GM18873 (cell line): Measurements from ENCODE around the gene MAST2.
"Not testable (repeated sequence)": the region's sequence is repeated elsewhere in the genome, so short reads cannot be mapped to it uniquely, and the experiment has no call there.

ENCODE experiments used
- ATAC-seq: cut with Tn5 transposase; IDR thresholded peaks from one replicate; pipeline ENCODE4 v1.9.1; 2021; ENCODE audit warnings: mild to moderate bottlenecking, moderate library complexity, moderate number of reproducible peaks; ENCODE audit not compliant: unreplicated experiment, low FRiP score

Gene MAST2

DNA sequence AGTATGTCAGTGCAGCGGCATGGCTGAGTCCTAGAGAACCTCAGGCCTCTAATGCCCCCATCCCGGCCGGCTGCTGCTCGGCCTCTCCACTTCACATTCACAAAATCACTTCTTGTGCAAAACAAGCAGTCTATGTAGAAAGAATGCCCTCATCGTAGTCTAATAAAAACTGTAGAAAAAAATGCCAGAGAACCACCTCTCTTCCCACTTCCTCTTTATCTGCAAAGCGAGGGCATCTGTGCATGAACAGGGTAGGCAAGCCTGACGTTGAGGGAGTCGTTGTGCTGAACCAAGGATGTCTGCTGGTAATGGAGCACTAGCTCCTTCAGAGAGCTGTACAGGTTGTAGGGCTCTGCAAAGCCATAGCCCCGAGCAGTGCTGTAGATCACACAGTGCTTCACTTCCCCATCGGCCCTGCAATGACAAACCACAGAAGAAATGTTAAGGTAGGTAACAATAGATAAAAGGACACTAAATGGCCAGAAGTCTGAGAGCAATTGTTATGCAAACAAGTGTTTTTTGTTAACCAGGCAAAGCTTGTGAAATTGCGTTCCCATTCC lies 240.1 kb downstream of the MAST2 start:
- ATAC-seq, result peak; percentile 65

DNA sequence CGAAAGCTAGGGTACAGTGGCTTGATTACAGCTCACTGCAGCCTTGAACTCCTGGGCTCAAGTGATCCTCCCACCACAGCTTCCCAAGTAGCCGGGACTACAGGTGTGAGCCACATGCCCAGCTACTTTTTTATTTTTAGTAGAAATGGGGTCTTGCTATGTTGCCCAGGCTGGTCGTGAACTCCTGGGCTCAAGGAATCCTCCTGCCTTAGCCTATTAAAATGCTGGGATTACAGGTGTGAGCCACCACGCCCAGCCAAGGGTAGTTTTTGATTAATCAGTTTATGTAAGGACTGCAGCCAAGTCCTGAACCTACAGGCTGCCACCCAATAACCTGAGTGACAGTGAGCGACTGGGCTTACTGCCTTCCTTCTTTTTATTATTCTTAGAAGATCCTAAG lies 240.7 kb downstream of the MAST2 start:
- no peak for ATAC-seq

DNA sequence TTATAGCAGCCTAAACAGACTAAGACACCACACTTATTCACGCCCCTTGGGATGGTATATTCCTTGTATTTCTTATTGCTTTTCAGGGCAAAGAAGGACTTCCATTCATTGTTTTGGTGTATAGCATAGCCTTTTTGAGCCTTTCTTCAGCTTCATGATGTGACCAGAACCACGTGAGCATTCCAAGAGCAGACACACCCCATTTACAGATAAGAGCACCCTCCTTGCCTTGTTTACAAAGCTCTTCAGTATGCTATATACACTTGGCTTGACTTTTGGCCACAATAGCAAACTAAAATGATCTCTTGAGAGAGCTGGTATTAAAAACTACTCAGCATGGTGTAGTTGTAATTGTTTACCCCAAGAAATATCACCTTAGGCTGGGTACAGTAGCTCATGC lies 250.3 kb downstream of the MAST2 start:
- ATAC-seq, result no peak

DNA sequence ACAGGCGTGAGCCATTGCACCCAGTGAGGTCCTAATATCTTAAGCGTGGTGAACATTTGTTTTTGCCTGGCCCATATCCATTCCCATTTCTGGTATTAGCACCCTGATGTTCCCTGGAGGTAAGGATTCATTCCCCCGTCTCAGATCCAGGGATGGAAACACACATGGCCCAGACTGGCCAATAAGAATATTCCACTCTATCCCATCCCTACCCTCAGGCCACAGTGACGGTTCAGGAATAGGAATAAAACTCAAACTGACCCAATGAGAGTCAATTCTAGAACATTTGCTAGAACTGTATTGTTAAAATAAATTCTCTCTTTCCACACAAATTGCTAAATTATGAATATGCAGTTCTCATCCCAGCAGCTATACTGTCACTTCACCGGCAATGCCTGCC lies 252.9 kb downstream of the MAST2 start:
- ATAC-seq, result no peak

DNA sequence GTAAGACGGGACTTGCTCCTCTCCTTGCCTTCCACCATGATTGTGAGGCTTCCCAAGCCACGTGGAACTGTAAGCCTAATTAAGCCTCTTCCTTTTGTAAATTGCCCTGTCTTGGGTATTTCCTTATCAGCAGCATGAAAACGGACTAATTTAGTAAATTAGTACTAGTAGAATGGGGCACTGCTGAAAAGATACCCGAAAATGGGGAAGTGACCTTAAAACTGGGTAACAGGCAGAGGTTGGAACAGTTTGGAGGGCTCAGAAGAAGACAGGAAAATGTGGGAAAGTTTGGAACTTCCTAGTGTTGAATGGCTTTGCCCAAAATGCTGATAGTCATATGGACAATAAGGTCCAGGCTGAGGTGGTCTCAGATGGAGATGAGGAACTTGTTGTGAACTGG lies 253.8 kb downstream of the MAST2 start:
- ATAC-seq, result not testable (repeated sequence)

GRCh38 chr1:46057781-46058180 lies 254.4 kb downstream of the MAST2 start:
- ATAC-seq, result no peak

- ATAC-seq, result no peak
Measured at GRCh38 chr1:46058936-46059335, 255.5 kb downstream of the MAST2 start.

DNA sequence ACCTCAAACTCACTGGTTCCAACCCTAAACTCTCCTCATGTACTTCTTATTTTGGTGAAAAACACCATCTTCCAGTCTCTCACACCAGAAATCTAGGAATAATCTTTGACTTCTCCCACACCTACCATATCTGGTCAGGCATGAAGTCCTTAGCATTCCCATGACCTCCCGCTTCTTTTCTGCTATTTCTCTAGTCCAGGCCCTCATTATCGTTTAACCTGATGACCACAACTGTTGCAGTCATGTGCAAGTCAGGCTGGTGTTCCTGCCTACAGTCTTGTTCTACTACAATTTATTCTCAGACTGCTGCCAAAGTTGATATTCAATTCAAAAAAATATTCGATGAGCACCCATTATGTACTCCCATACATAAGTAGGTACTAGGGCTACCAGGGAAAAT lies 257.7 kb downstream of the MAST2 start:
- ATAC-seq, result no peak

GRCh38 chr1:46062651-46063319 lies 259.4 kb downstream of the MAST2 start:
- ATAC-seq, result peak; percentile 41

GRCh38 chr1:46064708-46065107 lies 261.3 kb downstream of the MAST2 start:
- ATAC-seq, result no peak

DNA sequence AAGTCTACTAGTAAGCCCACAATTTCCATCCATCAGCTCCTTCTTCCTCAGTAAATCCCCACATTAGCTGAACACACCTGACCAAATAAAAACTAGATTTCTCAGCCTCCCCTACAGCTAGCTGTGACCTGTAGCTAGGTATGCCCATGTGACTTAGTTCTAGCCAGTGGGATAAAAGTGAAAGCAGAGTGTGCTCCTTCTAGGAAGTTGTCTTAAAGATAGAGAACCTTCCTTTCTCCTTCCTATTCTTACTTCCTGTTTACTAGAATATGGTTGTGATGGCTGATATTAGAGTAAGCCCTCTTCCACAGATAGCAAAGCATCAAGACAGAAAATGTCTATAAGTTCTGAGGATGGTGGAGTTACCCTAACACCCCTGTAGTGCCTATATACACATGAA lies 262.0 kb downstream of the MAST2 start:
- no peak for ATAC-seq

GRCh38 chr1:46067652-46068051 lies 264.2 kb downstream of the MAST2 start:
- ATAC-seq, result no peak

DNA sequence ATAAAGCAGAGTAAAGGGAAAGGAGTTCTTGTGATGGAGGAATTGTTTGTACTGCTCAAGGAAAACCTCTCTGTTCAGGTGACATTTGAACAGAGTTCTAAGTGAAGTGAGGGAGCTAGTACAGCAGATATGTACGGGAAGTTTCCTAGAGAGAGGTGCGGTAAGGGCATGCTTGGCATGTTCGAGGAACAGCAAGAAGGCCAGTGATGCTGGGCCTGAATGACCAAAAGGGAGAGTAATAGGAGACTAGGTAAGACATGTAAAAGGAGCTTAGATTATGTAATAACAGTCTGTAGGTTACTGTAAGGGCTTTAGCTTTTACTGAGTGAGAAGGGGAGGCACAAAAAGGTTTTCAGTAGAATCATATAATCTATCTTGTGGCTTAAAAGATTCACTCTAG lies 265.1 kb downstream of the MAST2 start:
- ATAC-seq, result no peak

GRCh38 chr1:46070164-46070814 lies 266.9 kb downstream of the MAST2 start:
- ATAC-seq, result no peak

DNA sequence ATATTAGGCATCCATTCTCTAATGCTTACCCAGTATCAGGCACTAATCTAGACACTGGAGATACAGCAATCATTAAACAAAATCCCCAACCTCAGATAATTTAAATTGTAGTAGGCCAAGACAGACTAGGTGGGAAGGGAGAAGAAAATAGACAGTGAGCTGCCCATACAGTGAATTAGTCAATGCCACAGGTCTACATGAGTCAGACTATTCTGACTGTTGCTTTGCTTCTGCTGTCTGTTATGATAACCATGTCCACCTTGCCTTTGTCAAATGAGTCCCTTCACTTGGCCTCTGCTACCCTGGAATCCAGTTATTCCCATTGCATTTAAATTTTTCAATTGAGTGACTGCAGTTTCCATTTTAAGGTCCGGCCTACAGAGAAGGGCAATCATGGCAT lies 269.6 kb downstream of the MAST2 start:
- ATAC-seq, result no peak

DNA sequence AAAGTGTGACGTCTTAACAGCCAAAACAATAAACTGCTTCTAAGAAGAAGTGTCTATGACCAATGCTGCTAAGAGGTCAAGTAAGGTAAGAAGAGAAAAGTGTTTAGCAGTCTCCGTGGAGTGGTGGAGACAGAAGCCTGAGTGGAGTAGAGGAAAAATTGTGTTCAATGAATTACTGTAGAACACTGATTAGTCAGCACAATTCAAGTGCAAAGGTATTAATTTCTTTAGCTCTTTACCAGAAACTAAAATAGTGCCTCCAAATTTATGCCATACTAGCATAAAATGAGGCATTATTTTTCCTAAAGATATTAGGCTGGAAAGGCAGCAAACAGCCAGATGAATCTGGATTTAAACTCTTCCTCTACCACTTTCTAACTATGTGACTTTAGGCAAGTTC lies 272.9 kb downstream of the MAST2 start:
- ATAC-seq, result no peak

GRCh38 chr1:46077644-46078043 lies 274.2 kb downstream of the MAST2 start:
- no peak for ATAC-seq

DNA sequence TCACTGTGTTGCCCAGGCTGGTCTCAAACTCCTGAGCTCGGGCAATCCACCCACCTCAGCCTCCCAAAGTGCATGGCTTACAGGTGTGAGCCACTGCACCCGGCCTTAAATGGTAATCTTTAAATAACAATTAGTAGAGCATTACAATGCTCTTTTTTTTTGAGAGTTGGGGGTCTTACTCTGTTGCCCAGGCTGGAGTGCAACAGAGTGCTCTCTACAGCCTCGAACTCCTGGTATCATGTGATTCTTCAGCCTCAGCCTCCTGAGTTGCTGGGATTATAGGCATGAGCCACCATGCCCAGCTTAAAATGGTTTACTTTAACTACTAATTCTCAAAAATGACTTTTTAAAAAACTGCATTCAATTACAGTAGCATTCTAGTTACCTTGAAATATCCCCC lies 276.8 kb downstream of the MAST2 start:
- ATAC-seq, result no peak

DNA sequence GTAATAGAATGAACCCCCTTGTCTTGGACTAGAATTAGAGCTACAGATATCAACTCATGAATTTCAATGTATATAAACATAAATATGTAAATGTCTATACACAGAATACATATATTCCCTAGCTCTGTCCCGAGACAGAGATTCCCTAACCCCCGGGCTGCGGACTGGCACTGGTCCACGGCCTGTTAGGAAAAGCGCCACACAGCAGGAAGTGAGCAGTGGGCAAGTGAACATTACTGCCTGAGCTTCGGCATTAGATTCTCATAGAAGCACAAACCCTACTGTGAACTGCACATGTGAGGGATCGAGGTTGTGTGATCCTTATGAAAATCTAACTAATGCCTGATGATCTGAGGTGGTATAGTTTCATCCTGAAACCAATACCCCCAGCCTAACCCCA lies 277.8 kb downstream of the MAST2 start:
- no peak for ATAC-seq

DNA sequence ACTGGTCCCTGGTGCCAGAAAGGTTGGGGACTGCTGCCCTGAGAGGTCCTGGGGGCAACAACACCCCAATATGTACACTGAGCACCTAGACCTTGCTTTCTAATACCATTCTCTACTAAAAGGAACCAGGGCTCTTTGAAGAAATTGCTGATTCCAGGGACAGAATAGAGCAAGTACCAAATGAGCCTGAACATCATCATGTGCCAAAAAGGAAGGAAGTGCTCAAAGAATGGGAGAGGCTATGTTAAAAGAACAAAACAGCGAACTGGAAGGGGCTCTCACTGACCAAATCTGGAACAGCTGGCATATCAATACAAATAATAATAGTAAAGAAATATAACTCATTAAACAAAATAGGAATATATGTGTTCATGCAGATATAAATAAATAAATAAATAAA lies 278.2 kb downstream of the MAST2 start:
- no peak for ATAC-seq

DNA sequence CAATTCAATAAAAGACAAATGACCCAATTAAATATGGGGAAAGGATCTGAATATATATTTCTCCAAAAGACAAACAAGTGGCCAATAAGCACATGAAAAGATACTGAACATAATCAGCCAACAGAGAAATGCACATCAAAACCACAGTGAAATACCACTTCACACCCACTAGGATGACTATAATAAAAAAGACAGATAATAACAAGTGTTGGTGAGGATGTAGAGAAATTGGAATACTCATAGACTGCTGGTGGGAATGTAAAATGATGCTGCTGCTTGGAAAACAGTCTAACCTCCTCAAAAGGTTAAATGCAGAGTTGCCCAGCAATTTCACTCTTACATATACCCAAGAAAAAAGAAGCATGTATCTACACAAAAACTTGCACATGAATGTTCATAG lies 280.2 kb downstream of the MAST2 start:
- ATAC-seq, result no peak
